Ureter (tissue), 1 donor: ENCODE measurements around the gene MINK1. TPM values are rescaled to one million over a fixed set of nuclear protein-coding genes. Genes with fewer than 3 reads are reported as not detected.

ENCODE experiments used
- DNase-seq: peaks from one replicate; pipeline ENCODE4 v3.0.0-alpha.2; 2020; ENCODE audit warnings: low spot score
- total RNA-seq: library from RNA; stranded (reverse); gene quantifications from one replicate; pipeline ENCODE4 v1.2.4, GENCODE V29; 2023
- donor health status: DM: yes; HTN: yes; CAD: no.

Gene MINK1
- total RNA-seq, 1 donor from 2014 or later, result 119 TPM

DNA sequence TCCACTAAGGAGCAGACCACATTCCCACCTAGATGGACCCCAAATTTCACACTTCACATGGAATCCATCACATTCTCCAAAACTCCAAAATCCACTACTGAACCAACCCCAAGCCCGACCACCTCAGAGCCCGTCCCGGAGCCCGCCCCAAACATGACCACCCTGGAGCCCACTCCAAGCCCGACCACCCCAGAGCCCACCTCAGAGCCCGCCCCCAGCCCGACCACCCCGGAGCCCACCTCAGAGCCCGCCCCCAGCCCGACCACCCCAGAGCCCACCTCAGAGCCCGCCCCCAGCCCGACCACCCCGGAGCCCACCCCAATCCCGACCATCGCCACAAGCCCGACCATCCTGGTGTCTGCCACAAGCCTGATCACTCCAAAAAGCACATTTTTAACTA is 100.5 kb downstream of the MINK1 start:
- no peak for DNase-seq

DNA sequence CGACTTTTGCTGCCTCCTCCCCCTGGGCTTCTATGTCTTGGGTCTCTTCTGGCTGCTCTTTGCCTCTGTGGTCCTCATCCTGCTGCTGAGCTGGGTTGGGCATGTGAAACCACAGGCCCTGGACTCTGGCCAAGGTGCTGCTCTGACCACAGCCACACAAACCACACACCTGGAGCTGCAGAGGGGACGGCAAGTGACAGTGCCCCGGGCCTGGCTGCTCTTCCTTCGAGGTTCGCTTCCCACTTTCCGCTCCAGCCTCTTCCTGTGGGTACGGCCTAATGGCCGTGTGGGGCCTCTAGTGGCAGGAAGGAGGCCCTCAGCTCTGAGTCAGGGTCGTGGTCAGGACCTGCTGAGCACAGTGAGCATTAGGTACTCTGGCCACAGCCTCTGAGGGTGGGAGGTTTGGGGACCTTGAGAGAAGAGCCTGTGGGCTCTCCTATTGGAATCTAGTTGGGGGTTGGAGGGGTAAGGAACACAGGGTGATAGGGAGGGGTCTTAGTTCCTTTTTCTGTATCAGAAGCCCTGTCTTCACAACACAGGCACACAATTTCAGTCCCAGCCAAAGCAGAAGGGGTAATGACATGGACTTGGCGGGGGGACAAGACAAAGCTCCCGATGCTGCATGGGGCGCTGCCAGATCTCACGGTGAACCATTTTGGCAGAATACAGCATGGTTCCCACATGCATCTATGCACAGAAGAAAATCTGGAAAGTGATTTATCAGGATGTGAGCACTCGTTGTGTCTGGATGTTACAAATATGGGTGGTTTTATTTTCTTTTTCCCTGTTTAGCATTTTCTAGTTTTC is 101.2 kb downstream of the MINK1 start:
- no peak for DNase-seq

DNA sequence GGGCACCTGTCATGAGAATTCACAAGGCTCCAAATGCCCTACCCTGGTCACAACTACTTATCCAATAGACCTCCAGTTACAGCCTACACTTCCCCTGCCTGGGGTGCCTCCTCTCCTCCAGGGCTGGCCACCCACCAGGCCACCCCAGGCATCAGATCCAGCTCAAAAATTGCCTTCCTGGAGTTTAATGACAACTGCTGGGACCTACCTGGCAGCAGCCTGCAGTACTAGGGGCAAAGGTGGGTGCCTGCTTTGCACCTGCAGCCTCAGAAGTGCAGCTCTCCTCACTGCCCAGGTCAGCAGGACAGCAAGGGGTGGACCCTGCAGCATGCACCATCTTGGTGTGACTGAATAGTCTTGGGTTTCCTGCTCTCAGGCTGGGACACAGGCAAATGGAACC is 102.5 kb downstream of the MINK1 start:
- DNase-seq, result no peak

DNA sequence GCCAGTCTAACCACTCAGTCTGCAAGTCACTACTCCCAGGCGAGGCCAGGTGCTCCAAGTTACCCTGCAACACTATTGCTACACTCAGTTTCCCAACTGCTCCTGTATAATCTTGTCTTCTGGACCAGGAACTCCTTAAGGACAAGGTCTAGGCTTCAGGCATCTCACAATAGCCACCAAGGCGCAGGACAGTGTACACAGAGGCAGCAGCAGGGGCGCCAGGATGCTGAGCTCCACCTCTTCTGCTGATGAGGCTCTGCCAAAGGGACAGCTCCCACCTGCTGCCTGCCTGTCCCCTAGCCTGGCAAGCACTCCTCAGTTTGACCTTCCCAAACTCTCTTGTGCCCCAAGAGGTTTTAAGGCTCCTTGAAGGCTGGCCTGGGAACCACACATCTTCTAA is 103.3 kb downstream of the MINK1 start:
- DNase-seq, result no peak

DNA sequence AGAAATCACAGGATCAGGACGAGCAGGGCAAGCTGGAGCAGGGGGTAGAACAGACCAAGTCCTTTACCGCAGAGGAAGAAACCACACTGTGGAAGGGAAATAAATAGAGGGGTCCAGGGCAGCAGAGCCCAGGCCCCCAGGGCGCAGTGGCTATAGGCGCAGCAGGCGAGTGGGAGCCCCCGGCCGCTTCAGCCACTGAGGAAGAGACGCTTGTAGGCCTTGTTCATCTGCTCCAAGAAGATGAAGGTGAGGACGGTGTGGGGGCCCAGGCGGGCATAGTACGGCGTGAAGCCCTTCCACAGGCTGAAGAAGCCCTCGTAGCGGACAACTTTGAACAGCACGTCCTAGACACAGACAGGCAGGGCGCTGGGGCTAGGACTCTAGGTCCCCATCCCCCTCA is 104.4 kb downstream of the MINK1 start:
- DNase-seq, result no peak

DNA sequence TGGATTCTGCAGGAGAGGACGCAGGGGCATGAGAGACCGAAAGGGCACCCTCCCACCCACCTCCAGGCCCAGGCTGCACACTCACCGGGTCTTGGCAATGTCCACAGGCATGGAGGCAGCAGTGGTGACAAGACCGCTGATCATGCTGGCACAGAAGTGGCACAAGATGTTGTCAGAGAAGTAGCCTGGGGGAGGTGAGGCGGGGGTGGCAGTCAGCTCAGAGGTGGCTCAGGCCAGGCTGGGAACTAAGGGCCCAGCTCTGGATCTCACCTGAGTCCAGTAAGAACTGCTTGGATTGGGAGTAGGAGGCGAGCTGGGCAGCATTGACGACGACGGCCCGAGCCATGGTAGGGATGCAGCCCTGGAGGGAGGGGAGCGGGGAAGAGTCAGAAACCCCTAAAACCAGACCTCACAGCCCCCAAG is 104.9 kb downstream of the MINK1 start:
- DNase-seq, result no peak

DNA sequence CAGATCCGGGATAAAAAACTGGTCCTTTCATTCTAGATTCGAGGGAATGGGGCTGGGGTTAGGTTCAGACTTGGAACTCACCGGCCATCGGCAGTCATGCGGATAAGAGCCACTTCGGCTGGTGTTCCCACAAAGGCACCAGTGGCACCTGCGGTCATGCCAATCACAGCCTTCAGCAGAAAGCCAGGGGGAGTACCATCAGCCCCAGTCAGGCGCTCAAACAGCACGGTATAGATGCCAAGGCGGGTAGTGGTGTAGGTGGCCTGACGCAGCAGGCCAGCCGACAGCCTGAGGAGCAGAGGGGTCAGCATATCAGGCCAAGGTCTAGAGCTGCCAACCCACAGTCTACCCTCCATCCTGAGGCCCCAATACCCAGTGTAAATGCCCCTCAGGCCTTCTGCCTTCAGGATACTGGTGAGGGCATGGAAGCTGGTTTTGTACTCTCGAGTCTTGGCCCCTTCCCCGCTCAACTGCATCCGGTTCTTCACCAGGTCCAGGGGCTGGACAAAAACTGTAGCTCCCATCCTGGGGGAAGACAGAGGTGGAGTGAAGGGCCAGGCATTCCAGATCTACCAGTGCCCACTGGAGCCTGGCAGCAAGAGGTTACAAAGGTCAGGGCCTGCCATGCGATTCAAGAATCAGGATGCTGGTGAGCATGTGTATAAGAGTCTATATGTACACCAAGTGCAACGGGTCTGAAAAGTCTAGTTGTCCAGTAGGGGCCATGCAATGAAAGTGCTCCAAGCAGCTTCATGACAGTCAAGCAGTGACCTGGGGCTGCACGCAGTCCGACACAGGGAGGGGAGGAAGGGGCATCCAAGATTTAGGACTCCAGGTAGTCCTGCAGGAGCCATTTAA is 105.8 kb downstream of the MINK1 start:
- no peak for DNase-seq

DNA sequence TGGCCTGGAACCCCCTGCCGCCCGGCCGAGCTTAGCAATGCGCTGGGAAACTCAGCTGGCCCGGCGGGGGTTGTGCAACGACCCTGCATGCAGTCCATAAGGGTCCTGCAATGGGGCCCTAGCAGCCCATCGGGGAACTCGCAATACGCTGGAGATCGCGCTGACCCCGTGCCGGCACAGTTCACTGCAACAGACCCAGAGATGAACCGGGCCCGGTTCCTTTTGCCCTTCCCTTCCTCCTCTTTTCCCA is 106.3 kb downstream of the MINK1 start:
- DNase-seq, result no peak

DNA sequence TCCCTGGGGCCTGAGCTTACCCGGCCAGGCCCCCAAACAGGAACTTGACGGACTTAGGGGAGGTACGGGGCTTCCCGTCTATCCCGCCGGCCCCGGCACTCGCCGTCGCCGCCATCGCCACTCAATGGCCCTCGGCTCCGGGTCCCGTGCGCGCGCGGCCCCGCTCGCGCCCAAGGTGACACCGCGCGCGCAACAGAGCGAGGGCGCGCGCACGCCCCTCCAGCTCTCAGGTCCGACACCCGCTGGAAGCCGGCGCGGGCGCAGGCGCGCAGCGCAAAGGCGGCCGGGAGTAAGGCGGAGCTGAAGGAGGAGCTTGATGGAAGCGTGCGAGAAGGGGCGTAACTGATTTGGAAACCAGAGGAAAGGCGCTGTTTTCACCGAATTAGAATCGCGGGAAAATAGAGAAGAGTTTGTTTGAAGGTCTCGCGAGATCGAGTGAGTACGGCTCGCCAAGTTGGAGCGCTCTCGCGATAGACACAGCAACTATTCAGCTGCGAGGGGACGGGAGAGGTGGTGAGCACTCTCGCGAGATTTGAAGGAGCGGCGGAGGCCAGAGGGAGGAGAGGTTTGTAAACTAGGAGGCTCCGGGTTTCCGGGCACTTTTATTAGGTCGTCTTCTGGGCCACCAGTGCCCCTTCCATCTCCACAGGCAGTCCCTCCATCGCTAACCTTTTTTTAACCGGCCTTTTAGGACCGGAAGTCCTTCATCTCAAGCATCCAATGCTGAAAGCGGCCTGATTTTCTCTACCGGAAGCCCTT is 106.8 kb downstream of the MINK1 start, which contains the start of the genes RNF167 and SLC25A11:
RNF167 (plus strand) TSS at position 473 of the 759 bp plus-strand sequence. CDS start 642 bp downstream, outside the sequence.
SLC25A11 (minus strand) TSS at position 251 of the 759 bp plus-strand sequence; CDS start at position 115, 136 bp downstream.
- DNase-seq, result peak; percentile 97

DNA sequence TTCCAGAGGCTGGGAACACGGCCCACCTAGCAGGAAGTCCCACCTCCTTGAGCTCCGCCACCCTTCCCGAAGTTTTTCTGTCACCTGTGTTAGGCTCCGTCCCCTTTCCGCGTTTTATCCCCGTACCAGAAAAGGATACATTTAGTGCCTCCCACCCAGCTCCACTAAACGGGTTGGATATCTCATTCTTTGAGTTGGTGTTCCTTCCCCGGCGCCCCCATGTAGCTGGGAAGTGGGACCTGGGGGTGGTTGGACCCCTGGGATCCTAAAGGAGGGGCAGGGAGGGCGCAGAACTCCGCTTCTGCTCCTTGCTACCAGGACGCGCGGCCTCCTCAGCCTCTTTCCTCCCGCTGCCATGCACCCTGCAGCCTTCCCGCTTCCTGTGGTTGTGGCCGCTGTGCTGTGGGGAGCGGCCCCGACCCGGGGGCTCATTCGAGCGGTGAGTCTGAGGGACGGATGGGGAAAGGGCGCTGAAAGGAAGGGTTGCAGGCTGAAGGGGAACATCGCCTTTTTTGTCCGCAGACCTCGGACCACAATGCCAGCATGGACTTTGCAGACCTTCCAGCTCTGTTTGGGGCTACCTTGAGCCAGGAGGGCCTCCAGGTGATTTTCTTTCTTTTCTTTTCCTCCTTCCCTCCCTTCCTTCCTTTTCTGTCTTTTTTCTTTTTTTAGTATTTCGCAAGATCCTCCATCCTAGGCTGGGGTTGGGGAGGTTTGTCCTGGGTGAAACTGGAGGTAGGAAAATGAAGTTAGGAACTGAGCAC is 107.6 kb downstream of the MINK1 start:
- no peak for DNase-seq

DNA sequence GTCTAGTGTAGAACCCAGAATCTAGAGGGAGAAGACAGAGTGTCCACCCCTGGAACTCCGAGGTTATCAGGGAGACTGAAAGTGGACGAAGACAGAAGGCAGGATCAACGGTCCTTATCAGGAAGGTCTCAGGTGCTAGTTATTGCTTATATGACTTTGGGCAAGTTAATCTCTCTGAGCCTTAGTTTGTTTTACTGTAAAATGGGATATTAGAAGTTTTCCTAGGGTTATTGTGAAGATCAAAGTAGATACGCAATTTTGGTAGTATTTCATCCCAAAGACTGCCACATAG is 108.1 kb downstream of the MINK1 start:
- no peak for DNase-seq

DNA sequence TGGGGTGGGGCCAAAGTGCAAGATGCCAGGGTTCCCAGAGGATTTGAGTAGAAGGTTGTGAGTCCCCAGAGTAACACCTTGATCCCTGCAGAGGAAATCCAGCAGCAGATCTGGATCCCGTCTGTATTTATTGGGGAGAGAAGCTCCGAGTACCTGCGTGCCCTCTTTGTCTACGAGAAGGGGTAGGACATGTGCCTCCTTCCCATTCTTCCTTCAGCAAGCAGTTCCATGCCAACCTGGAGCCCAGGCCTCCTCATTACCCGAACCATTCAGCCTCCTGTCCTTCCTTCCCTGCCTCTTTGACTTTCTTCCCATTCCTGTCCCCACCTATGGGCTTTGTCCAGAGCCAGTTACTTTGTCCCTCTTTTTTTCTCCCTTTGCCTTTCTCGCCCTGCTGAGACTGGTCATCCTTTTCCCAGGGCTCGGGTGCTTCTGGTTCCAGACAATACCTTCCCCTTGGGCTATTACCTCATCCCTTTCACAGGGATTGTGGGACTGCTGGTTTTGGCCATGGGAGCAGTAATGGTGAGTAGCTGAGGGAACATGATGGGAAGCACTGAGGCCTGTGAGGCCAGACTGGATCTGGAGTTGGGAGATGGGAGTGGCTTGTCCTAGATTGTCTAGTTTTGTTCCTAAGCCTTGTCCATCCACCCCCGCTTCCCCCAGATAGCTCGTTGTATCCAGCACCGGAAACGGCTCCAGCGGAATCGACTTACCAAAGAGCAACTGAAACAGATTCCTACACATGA is 109.8 kb downstream of the MINK1 start:
- no peak for DNase-seq

DNA sequence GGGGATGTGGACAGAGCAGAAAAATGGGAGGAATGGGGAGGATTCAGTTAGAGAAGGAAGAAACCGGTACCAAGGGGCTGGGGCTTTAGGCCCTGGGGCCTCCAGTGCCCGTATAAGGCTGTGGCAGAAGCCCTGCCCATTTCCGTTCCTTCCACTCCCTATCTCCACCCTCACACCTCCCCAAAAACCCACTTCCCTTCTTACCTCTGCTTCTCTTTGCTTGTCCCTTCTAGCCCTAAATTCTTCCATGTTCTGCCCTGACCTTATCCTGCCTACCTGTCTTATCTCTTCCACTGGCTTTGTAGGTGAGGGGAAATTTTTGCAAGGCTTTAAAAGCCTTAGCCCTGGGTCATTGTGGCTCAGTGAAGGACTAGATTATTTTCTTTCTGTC is 111.0 kb downstream of the MINK1 start:
- DNase-seq, result no peak

DNA sequence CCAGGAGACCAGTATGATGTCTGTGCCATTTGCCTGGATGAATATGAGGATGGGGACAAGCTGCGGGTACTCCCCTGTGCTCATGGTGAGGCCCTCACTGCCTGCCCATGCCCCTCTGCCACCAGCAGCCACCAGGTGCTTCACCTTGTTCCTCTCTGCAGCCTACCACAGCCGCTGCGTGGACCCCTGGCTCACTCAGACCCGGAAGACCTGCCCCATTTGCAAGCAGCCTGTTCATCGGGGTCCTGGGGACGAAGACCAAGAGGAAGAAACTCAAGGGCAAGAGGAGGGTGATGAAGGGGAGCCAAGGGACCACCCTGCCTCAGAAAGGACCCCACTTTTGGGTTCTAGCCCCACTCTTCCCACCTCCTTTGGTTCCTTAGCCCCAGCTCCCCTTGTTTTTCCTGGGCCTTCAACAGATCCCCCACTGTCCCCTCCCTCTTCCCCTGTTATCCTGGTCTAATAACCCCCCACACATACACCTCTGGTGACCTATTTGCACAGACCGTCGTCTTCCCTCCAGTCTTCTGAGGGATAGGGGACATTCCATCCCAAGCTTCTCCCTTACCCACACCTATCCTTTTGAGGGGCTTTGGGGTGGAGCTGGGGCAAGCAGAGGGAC is 111.5 kb downstream of the MINK1 start:
- no peak for DNase-seq

DNA sequence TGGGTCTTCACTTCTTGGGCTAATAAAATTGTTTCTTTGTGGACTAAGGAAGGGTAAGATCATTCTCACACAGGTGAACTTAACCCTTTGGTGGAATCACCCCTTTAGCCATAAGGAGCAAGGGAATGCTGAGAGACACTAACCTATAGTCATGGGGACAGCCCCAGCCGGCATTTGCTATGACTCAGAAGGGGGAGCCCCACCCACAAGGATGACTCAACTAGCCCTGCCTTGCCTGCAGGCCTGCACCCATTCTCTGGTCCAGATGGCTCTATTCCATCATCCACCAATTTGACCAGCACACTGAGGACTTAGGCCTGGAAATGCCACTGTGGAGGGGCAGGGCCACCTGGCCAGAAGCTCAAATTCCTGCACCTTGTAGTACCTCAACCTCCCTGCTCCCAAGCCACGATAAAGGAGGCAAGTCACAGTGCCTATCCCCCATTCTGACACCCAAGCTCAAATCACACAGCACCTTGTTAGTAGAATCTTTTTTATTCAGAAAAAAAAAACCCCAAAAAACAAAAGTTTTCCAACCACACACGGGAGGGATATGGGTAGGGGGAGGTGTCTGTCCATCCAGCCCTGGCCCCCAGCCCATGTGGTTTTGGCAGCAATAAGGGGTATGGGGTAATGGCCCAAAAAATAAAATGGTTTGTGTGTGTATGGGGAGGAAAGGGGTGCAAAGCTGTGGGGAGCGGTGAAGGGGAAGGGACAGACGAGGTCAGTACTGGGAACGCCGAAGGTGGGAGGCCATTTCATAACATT is 112.2 kb downstream of the MINK1 start:
- peak; percentile 80 for DNase-seq

DNA sequence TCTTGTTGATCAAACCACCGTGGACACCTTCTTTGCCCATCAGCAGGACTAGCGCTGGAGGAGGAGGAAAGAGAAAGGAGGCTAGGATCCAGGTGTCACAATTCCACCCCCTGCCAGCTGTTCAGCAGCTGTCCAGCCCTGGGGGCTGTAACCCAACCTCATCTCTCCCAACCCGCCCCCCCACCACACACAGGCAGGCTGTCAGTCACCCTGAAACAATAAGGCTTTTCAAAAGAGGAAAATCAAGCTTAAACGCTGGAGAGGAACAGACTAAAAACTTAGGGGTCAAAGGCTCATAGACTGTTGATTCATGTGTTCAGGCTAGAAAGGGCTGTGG is 112.8 kb downstream of the MINK1 start:
- no peak for DNase-seq

DNA sequence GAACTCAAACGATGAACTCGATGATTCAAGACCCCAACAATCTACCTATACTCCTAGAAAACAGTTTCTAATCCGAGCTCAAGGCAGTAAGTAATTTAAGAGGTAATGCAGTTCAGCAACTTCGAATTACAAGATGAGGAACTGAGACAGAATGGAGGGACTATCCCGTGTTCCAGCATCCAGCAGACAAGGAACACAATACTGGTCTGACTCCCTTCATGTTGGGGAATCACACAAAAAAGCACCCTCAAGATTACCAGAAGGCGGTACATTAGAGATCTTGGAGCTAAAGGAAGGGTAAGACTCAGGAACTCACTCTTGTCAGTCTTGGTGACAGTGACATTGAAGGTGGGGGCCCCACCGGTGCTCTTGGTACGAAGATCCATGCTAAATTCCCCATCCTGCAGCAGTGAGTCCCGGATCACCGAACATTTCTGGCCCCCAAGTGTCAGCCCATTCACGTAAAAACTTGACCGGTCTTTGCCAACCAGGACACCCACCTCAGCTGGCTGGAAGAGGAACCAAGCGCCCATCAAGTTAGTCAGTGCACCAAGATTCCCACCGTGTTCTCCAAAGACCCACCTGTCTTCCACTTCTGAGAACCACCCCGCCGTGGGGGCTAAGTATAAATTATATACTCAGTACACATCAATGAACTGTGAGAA is 113.3 kb downstream of the MINK1 start:
- no peak for DNase-seq

DNA sequence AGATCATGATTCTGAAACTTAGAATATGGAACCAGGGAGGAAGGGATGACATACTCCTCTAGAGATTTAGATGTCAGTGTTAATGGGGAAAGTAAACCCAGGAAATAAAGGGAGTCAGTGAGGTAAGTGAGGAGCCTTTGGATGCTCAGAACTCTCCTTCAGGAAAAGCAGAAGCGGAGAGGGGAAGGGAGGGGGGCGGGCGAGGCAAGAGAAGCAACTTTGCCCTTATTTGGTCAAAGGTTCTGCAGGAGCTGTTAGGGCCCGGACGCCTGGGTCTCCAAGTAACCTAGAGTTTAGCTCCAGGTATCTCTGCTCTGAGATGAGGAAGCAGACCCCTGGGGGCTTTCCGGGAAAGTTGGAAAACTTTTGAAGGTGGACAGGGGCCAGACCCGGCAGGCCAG is 113.9 kb downstream of the MINK1 start:
- DNase-seq, result no peak
